GM21447 (cell line): ENCODE results near the gene CYP2D6.
"Not testable (repeated sequence)": the region's sequence is repeated elsewhere in the genome, so short reads cannot be mapped to it uniquely, and the experiment has no call there.

Experiments
- ATAC-seq: cut with Tn5 transposase; IDR thresholded peaks from one replicate; pipeline ENCODE4 v1.9.1; 2021; ENCODE audit not compliant: unreplicated experiment

CYP2D6 gene

GRCh38 chr22:42135688-42136087 lies 5.1 kb upstream of the CYP2D6 start:
- not testable (repeated sequence) for ATAC-seq

GRCh38 chr22:42134100-42135020 lies 3.8 kb upstream of the CYP2D6 start:
- ATAC-seq = no peak

- ATAC-seq = no peak
These were observed 1.8 kb upstream of the CYP2D6 start for GRCh38 chr22:42132457-42132856.

- ATAC-seq = no peak
These were observed 952 bp upstream of the CYP2D6 start for GRCh38 chr22:42131562-42131961.

GRCh38 chr22:42130182-42130581 lies 428 bp downstream of the CYP2D6 start:
- ATAC-seq = not testable (repeated sequence)

GRCh38 chr22:42128776-42129694 lies 1.6 kb downstream of the CYP2D6 start:
- not testable (repeated sequence) for ATAC-seq

- not testable (repeated sequence) for ATAC-seq
These were observed 2.6 kb downstream of the CYP2D6 start for GRCh38 chr22:42128007-42128406.

GRCh38 chr22:42127606-42128005 lies 3.0 kb downstream of the CYP2D6 start:
- no peak for ATAC-seq

GRCh38 chr22:42123529-42123928 lies 7.1 kb downstream of the CYP2D6 start:
- ATAC-seq = not testable (repeated sequence)

- not testable (repeated sequence) for ATAC-seq
These were observed 10.2 kb downstream of the CYP2D6 start for GRCh38 chr22:42120231-42121021.

- no peak for ATAC-seq
These were observed 13.7 kb downstream of the CYP2D6 start for GRCh38 chr22:42116848-42117424.

GRCh38 chr22:42115420-42115830 lies 15.2 kb downstream of the CYP2D6 start:
- ATAC-seq = not testable (repeated sequence)

GRCh38 chr22:42114721-42115120 lies 15.9 kb downstream of the CYP2D6 start:
- no peak for ATAC-seq

GRCh38 chr22:42112793-42113192 lies 17.8 kb downstream of the CYP2D6 start:
- not testable (repeated sequence) for ATAC-seq

GRCh38 chr22:42111798-42112197 lies 18.8 kb downstream of the CYP2D6 start:
- no peak for ATAC-seq

GRCh38 chr22:42108848-42109247 lies 21.8 kb downstream of the CYP2D6 start:
- ATAC-seq = no peak

GRCh38 chr22:42104332-42104860 lies 26.2 kb downstream of the CYP2D6 start:
- ATAC-seq = not testable (repeated sequence)

GRCh38 chr22:42101199-42101598 lies 29.4 kb downstream of the CYP2D6 start:
- ATAC-seq = no peak

- ATAC-seq = no peak
These were observed 39.2 kb downstream of the CYP2D6 start for GRCh38 chr22:42091455-42091782.
